Activated CD8-positive, alpha-beta T cell treated with anti-CD3 and anti-CD28 coated beads for 36 hours (primary cell): ENCODE results near the gene CCDC183. TPM values are rescaled to one million over a fixed set of nuclear protein-coding genes. Genes with fewer than 3 reads are reported as not detected.

Source experiments
- ATAC-seq: fragments of 200-7000 bp; cut with Tn5 transposase; one replicate; pipeline ENCODE4 v1.10.0; 2021; ENCODE audit warnings: mild to moderate bottlenecking, moderate library complexity
- CTCF ChIA-PET: fragments of 350-600 bp; sonication (Branson Sonifier 250); formaldehyde crosslinking; loops from one replicate; lab custom pipeline; 2021; ENCODE audit warnings: antibody characterized with exemption; lab: Charles Lee
- POLR2A ChIA-PET: fragments of 350-600 bp; sonication (Branson Sonifier 250); formaldehyde crosslinking; loops from one replicate; lab custom pipeline; 2021; ENCODE audit warnings: antibody characterized with exemption; lab: Charles Lee
- DNase-seq: peaks from one replicate; pipeline ENCODE4 v3.0.0-alpha.2; 2020
- H3K27ac Mint-ChIP-seq: one replicate; pipeline ENCODE4 v1.8.0; 2021; ENCODE audit warnings: mild to moderate bottlenecking, mixed read lengths
- H3K27me3 Mint-ChIP-seq: one replicate; pipeline ENCODE4 v1.8.0; 2021; ENCODE audit warnings: mixed read lengths
- H3K36me3 Mint-ChIP-seq: one replicate; pipeline ENCODE4 v1.8.0; 2021; ENCODE audit warnings: low read depth, mixed read lengths
- H3K4me1 Mint-ChIP-seq: one replicate; pipeline ENCODE4 v1.8.0; 2021; ENCODE audit warnings: low read depth, mixed read lengths
- H3K4me3 Mint-ChIP-seq: one replicate; pipeline ENCODE4 v1.8.0; 2021; ENCODE audit warnings: mild to moderate bottlenecking, moderate library complexity, mixed read lengths
- H3K9me3 Mint-ChIP-seq: one replicate; pipeline ENCODE4 v1.8.0; 2021; ENCODE audit warnings: mixed read lengths
- CTCF ChIP-seq: fragments of 200-600 bp; IDR thresholded peaks from one replicate; pipeline ENCODE4 v1.8.0; 2022; ENCODE audit warnings: antibody characterized with exemption, mild to moderate bottlenecking
- intact Hi-C: fragments of 100-400 bp; cut with micrococcal nuclease; formaldehyde crosslinking; loops from one replicate; pipeline ENCODE4 v1.10.0; 2022
- total RNA-seq, 2 experiments: library from RNA; stranded (reverse); gene quantifications; one replicate each; pipeline ENCODE4 v1.2.3, GENCODE V29; 2021

Gene CCDC183
- total RNA-seq, 2 experiments from 2014 or later, result 0.20 to 0.34 TPM

DNA sequence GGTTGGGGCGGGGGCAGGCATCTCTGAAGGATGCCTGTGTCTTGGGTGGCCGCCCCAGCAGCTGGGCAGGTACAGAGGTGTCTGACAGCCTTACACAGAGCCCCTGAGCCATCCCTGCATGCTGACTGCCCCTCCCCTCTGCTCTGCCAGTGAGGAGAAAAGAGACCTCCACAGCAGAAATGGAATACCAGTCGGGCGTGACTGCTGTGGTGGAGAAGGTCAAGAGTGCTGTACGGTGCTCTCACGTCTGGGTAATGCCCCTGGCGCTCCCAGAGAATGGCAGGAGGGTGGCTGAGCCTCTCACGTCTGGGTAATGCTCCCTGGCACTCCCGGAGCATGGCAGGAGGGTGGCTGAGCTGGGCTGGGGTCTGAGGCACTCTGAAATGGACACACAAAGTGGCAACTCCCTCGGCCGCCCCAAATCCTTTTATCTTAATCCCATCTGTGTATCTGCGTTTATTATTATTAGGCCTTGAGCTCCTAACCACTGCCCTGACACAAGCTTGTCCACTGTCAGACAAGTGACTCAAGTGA is 9.1 kb downstream of the CCDC183 start:
- no peak for TF ChIP-seq CTCF
- DNase-seq (no peak), ATAC-seq (no peak)
- H3K9me3 Mint-ChIP-seq, result no peaks in the 10 kb centered on the region
- no peak overlapping the region for H3K4me3 Mint-ChIP-seq
- ChIA-PET POLR2A (interaction anchor here (1.6 to 2.7 kb wide), 2 partner anchors 10 to 12 kb away, joined by 4 to 10 read pairs; no protein-coding TSS in a partner anchor), CTCF (interaction anchor here (1.3 to 2.5 kb wide), 3 partner anchors 13 to 229 kb away, joined by 3 to 9 read pairs (median 6); no protein-coding TSS in a partner anchor)
- intact Hi-C loops, result loop anchor here (10.0 kb wide), 1 partner anchor 60 kb away; the partner anchor contains the start of genes LCN10 and LCN6
- peaks cover 12% of the 10 kb centered on the region for H3K36me3 Mint-ChIP-seq
- H3K27me3 Mint-ChIP-seq, result peaks cover 5% of the 10 kb centered on the region
- peaks cover 31% of the 10 kb centered on the region for H3K4me1 Mint-ChIP-seq
- no peak overlapping the region for H3K27ac Mint-ChIP-seq

- Mint-ChIP-seq H3K27me3 (peaks cover 2% of the 10 kb centered on the region), H3K27ac (no peak overlapping the region), H3K9me3 (no peaks in the 10 kb centered on the region), H3K36me3 (peaks cover 15% of the 10 kb centered on the region), H3K4me1 (peaks cover 28% of the 10 kb centered on the region), H3K4me3 (peak overlapping the region; percentile 89)
- intact Hi-C loops, result loop anchor here (10.0 kb wide), 1 partner anchor 61 kb away; the partner anchor contains the start of genes LCN10 and LCN6
- ChIA-PET CTCF (interaction anchor here (0.8 to 2.5 kb wide), 5 partner anchors 10 to 228 kb away, joined by 3 to 9 read pairs (median 3); partner anchors contain the start of gene AJM1), POLR2A (interaction anchor here (1.0 to 2.7 kb wide), 3 partner anchors 10 to 229 kb away, joined by 3 to 10 read pairs (median 4); no protein-coding TSS in a partner anchor)
- DNase-seq, result no peak
- no peak for TF ChIP-seq CTCF
- no peak for ATAC-seq
Observed at GRCh38 chr9:136806067-136806466, 9.9 kb downstream of the CCDC183 start.

DNA sequence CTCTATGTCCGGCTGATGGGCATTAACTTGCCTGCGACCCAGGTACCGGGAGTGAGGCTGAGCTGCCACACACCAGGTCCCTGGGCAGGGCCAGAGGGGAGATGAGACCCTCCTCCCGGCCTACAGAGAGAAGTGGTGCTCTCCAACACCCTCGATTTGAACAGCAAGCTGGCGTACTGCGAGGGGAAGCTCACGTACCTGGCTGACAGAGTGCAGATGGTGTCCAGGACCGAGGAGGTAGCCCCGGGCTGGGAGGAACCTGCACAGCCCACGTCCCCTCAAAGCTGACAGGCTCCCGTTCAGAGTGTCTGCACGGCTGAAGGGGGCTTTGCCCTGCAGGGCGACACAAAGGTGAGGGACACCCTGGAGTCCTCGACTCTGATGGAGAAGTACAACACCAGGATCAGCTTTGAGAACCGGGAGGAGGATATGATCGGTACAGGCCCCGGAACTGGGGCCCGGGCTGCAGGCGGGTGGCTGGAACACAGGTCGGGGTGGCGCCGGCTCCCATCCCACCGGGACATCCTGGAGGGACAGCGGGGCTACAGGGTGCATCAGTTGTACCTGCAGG is 10.6 kb downstream of the CCDC183 start:
- CTCF ChIA-PET, result interaction anchor here (0.7 to 2.5 kb wide), 8 partner anchors 9 to 228 kb away, joined by 3 to 9 read pairs (median 4); partner anchors contain the start of gene AJM1
- Mint-ChIP-seq H3K9me3 (no peaks in the 10 kb centered on the region), H3K27me3 (no peaks in the 10 kb centered on the region), H3K27ac (peak overlapping the region; percentile 95), H3K36me3 (peaks cover 15% of the 10 kb centered on the region), H3K4me1 (peaks cover 25% of the 10 kb centered on the region), H3K4me3 (peak overlapping the region; percentile 89)
- ATAC-seq, result no peak
- POLR2A ChIA-PET, result interaction anchor here (0.9 to 2.7 kb wide), 9 partner anchors 9 to 228 kb away, joined by 3 to 10 read pairs (median 4); partner anchors contain the start of genes AJM1 and TRAF2
- no peak for DNase-seq
- no peak for TF ChIP-seq CTCF
- intact Hi-C loops, result loop anchor here (10.0 kb wide), 1 partner anchor 62 kb away; the partner anchor contains the start of genes LCN10 and LCN6

GRCh38 chr9:136807281-136808074 is 11.3 kb downstream of the CCDC183 start, which contains the start of gene RABL6:
Gene RABL6 (plus strand): TSS chr9:136807948. CDS start chr9:136808197, 249 bp downstream.
- no peak for TF ChIP-seq CTCF
- H3K4me3 Mint-ChIP-seq, result peak within 1 kb of the TSS; percentile 89
- H3K9me3 Mint-ChIP-seq, result no peaks in the 10 kb centered on the region
- ATAC-seq, result peak; percentile 89
- H3K27ac Mint-ChIP-seq, result peak within 1 kb of the TSS; percentile 95
- DNase-seq, result peak; percentile 82
- peaks cover 27% of the 10 kb centered on the region for H3K4me1 Mint-ChIP-seq
- peaks cover 19% of the 10 kb centered on the region for H3K36me3 Mint-ChIP-seq
- intact Hi-C loops, result loop anchor here (10.0 kb wide), 1 partner anchor 63 kb away; the partner anchor contains the start of genes LCN10 and LCN6
- H3K27me3 Mint-ChIP-seq, result no peaks in the 10 kb centered on the region
- POLR2A ChIA-PET, result interaction anchor here (0.9 to 2.7 kb wide), 10 partner anchors 9 to 227 kb away, joined by 3 to 10 read pairs (median 4); partner anchors contain the start of genes AJM1 and TRAF2
- CTCF ChIA-PET, result interaction anchor here (0.7 to 4.3 kb wide), 8 partner anchors 8 to 141 kb away, joined by 3 to 22 read pairs (median 4); partner anchors contain the start of gene AJM1
